Measurements from ENCODE around the gene MGAT3.

Gene MGAT3

DNA sequence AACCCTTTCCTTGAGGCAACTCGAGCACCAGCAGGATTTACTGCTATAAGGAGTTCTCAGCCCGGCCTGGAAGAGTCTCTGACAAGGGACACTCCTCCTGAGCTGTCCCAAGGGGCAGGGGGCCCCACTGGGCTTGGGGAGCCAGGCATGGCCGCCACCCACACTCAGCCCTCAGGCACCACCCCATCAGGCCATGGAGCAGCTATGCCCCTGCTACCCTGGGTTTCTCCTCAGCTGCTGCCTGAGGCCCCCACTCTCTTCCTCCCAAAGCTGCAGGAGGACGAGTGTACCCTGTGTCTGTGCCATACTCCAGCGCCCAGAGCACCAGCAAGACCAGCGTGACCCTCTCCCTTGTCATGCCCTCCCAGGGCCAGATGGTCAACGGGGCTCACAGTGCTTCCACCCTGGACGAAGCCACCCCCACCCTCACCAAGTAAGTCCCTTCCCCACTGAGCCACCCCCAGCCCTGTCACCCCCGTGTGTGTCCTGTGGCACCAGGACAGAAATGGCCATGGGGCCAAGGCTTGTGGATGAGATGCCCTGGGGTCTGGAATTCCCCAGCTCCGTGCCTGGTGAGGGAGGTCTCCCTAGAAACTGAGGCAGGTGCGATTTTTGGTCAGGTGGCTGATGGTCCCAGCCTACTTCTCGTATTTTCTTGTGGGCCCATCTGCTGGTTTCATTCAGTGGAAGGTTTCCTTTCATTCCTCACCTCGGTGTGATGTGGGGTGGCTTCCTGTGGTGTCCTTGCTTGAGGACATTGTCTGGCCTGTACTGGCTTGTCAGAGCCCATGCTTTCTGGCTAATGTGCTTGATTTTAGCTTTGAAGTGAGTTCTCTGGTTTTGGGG, 28.8 kb upstream of the MGAT3 start:
- FAIRE-seq: no peak
- DNase-seq (ENCODE audit: insufficient read length, low spot score): no peak

DNA sequence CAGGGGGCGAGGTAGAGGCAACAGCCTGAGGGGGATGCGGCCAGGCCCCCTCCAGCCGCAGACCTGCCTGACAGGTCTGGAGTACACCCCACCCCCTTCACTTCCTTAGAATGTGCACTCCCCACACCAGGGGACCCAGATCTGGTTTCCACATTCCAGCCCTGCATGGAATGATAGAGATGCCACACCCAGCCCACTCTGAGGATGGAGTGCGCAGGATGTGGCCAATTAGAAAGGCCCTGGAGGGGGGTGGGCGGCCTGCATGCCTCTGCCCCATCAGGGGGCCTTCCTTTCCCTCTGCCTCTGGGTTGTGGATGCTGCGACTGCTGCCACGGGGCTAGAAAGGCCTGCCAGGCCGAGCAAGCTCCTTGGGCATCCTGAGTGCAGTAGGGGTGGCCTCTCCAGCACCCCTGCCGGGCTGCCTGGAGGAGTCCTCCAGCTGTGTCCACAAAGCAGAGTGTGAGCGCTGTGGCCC, 28.2 kb upstream of the MGAT3 start:
- peak; percentile 13 for FAIRE-seq
- DNase-seq (ENCODE audit: insufficient read length, low spot score): peak; percentile 62

DNA sequence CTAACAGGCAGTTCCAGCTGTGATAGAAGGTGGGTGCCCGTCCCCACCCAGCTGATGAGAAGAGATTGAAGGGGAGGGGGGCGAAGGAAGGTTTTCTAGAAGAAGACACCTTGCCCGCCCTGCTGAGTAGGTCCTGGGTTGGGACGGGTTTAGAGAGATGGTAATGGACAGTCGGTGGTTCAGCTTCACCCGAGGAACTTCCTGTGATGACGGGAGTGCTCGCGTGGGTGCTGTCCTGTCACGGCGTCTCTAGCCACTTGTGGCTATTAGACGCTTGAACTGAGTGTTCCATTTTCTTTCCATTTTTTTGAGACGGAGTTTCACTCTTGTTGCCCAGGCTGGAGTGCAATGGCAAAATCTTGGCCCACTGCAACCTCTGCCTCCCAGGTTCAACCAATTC, 27.6 kb upstream of the MGAT3 start:
- no peak for FAIRE-seq
- no peak for DNase-seq (ENCODE audit: insufficient read length, low spot score)

DNA sequence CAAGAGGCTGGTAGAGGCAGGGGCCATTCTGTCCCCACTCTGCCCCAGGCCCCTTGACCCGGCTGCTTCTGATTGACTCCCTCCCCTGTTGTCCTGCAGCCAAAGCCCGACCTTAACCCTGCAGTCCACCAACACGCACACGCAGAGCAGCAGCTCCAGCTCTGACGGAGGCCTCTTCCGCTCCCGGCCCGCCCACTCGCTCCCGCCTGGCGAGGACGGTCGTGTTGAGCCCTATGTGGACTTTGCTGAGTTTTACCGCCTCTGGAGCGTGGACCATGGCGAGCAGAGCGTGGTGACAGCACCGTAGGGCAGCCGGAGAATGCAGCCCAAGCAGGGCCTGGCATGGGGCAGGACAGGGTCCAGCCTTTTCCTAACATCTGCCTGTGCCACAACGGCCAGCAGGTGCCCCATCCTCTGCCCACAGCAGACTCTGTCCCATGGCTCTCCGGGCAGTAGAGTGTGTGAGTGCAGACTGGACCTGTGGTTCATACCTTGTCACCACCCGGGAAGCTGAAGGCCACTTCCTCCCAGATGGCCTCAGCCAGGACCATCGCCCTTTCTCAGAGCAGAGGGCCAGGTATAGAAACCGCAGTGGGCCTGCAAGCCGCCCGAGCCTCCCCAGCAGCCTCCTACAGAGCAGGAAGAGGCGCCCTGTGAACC, 26.8 kb upstream of the MGAT3 start:
- no peak for DNase-seq (ENCODE audit: insufficient read length, low spot score)
- no peak for FAIRE-seq

DNA sequence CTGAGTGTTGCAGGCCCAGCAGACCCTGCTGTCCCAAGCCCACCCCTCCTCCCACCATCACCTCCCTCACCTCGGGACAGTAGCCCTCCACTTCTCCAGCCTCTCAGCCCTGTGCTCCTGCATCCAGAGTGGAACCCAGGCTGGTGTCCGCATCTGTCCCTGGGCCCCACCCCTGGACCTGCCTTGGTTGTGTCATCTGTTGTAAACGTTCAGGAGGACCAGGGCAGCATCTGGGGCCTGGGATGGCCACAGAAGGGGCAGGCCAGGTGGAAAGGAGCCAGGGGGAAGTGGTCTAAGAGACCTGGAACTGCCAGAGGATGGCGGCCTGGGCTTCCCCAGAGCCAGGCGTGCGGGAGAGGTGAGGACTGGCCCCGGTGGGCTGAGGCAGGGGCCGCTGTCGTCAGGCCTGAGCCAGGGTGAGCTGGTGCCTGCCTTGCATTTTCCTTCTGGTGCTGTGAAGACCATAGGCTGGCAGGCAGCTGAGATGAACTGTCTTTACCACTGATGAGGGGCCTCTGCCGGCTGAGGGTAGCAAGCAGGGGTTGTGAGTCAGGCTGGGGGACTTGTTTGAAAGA, 26.1 kb upstream of the MGAT3 start:
- no peak for FAIRE-seq

DNA sequence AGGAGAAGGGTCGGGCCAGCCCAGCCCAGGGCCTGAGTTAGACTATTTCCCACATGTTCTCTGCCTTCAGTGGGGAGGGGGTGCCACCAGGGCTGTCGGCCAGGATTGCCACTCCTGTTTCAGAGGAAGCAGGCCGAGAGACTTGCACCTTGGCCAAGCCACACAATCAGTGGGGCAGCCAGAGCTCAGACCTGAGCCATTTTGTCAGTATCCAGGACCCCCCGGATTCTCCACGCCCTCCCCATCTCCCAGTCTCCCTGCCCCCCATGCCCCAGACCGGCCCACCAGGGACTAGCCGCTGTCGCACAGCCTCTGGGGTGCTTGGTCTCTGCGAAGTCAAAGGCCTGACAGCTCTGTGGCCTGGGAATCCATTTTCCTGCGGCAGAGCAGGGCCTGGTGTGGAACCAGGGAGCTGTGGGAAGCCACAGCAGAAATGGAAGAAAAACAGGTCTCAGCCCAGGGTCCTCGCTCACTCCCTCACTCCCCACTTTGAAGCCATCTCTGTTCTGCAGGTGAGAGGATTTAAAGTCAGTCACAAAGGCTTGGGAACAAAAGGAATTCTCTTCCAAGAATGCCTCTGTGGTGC, 25.5 kb upstream of the MGAT3 start:
- DNase-seq (ENCODE audit: insufficient read length, low spot score) (no peak), FAIRE-seq (no peak)

More for the DNA sequence above, 26.1 kb upstream of the MGAT3 start:
- DNase-seq (ENCODE audit: insufficient read length, low spot score): no peak

DNA sequence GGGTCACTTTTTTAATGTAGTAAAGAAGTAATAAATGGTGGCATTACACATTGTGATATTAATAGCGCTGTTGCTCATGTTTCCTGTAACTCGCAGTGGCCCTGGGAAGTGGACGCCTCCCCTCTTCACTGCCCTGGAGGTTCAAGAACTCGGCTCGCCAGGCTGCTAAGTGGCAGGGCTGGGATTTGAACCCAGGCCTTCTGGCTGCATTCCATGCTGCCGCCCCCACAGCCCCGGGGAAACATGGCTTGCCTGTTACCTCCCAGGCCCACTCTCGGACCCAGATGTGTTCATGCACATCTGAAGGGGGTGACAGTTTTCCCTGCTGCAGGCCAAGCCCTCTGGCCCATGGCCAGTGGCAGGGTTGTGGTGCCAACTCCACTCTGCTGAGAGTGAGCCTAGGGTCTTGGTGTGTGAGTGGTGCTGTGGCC, 25.0 kb upstream of the MGAT3 start:
- no peak for DNase-seq (ENCODE audit: insufficient read length, low spot score)
- no peak for FAIRE-seq

DNA sequence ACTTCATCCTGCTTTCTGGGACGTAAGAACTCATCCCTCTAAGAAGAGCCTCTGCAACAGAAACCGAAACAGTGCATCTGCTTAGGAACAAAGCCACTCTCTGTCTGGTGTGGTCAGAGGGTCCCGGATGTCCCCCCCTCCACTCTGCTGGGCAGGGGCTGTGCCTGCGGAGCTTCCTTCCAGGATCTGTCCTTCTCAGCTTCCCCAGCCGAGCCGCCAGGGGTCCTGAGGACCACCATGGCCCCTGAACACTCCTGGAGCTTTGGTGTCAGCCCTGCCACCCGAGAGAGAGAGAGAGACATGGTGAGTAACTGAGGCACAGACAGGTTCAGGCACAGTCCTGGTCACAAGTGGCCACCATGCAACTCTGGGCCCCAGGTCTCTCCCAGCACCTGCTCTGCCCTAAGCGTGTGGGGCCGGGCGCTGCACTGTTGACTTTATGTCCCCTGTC, 24.4 kb upstream of the MGAT3 start:
- DNase-seq (ENCODE audit: insufficient read length, low spot score): no peak
- no peak for FAIRE-seq

DNA sequence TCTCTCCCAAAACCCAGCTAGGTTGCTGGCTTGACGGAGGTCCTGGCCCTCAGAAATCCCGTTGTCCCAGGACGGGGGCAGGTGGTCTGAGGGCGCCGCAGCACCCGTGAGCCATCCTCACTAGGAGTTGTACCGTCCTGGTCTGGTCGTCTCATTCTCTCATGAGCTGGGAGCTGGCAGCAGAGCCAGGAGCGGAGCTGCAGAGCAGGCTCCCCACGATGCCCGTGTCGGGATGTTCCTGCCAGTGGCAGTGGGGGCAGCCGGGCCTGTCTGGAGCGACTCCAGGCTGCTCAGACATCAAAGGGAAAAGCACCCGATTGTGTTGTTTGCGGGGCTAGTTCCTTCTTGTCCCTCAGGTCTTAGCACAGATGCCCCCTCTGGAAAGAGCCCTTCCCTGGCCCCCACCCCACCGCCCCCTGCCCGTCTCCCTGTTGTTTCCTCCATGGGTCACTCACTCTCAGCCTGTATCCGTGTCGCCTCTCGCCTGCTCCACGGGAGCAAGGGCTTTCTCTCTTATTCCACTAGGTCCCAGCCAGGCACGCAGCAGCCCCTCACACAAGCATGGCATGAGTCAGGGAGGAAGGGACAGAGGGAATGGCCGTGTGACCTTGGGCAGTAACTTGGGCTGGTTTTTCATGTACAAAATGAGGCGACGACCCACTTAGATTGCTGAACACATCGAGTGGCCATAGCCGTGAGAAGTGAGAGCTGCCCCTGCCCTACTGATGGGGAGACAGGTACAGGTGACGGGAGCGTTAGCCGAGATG, 23.2 kb upstream of the MGAT3 start:
- DNase-seq (ENCODE audit: insufficient read length, low spot score) (no peak), FAIRE-seq (no peak)

DNA sequence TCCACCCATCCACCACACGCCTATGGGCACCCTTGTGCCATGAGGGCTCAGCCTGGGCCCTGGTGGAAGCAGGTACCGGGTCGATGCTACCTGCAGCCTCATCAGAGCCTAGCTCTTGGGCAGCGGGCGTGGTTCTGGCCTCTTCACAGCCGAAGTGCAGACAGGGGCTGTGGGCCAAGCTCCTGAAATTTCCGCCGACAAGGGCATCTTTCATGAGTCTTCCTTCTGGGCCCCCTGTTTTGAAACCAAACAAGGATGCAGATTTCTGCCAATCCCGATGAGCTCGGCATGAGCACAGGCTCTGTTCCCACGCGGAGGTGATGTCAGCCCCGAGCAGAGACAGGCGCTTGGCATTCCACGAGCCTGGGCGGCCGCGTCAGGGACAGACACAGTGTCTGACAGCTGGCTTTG, 22.6 kb upstream of the MGAT3 start:
- no peak for DNase-seq (ENCODE audit: insufficient read length, low spot score)
- no peak for FAIRE-seq

DNA sequence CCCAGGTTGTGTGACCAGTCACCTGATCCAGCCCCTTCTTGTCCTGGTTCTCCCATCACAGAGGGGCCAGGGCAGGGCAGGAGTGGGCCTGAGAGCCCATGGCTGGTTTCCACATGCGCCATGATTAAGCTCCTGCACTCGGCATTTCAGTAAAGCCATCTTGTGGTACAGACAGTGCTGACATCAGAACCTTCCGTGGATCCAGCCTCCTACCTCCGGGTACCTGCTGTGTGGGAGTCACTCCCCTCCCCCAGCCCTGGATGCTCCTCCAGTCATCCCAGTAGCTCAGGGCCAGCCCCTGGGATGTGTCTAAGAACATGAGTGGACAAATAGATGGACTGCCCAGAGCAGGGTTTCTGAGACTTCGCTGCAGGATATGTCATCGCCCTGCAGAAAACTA, 22.1 kb upstream of the MGAT3 start:
- FAIRE-seq (no peak), DNase-seq (ENCODE audit: insufficient read length, low spot score) (no peak)

DNA sequence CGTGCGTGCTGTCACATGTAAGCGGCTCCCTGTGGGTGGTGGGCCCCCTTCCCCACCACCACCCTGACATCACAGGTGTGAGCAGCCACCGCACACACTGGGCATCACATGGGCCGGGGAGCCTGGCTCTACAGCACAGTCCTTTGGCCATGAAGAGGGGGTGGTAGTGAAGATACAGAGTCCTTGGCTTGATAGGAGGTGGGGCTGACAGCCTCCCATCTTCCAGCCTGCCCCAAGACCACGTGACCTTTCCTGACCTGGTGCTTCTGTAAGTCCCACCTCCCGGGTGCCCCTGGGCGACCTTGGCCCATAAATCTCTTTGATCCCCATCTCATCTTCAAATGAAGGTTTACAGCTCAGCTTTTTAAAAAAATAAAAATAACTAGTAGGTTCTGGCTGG, 21.2 kb upstream of the MGAT3 start:
- DNase-seq (ENCODE audit: insufficient read length, low spot score): no peak
- no peak for FAIRE-seq

DNA sequence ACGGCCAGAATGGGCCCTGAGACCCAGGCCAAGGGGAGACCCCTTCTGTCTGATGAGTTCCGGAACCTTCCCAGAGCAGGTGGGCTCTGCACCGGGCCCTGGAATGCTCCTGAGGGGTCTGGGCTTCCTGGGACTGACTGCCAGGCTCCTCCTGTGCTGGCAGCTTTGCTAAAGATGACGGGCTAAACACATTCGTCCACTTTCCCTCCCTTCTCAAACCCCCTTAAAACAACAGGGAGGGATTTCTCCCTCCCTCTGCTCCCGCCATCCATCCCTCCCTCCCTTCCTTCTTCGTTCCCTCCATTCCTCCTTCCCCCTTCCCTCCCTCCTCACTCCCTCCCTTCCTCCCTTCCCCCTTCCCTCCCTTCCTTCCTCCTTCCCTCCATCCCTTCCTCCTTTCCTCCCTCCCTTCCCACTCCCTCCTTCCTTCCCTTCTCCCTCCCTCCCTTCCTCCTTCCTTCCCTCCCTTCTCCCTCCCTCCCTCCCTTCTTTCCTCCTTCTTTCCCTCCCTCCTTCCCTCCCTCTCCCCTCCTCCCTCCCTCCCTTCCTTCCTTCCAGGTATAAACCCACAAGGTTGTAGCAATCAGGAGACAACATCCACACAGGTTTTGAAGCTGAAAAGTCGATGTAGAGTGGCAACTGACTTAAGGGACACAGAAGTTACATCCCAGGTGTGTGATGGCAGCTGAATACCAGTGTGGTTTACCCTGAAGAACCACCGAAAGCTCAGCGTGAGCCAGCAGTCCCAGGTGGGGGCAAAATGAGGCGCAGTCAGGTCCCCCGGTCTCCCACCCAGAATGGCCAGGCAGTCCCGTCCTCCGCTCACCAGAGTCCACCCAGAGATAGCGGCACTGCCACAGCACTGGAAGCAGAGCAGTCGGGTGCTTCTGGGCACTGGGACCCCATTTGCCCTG, 18.8 kb upstream of the MGAT3 start:
- FAIRE-seq (no peak), DNase-seq (ENCODE audit: insufficient read length, low spot score) (no peak)

DNA sequence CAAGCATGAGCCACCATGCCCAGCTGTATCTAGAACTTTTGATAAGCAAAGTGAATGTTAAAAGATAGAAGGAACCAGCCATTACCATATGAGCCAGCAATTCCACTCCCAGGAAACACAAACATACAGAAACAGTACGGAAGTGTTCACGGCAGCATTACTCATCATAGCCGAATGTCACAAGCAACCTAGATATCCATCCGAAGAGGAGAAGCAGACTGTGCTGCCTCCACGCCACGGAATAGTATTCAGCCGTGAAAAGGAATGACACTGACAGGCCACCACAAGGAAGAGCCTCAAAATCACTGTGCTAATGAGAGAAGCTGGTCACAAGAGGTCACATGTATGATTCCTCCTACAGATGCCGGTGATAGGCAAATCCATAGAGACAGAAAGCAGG, 17.6 kb upstream of the MGAT3 start:
- FAIRE-seq: no peak
- no peak for DNase-seq (ENCODE audit: insufficient read length, low spot score)

DNA sequence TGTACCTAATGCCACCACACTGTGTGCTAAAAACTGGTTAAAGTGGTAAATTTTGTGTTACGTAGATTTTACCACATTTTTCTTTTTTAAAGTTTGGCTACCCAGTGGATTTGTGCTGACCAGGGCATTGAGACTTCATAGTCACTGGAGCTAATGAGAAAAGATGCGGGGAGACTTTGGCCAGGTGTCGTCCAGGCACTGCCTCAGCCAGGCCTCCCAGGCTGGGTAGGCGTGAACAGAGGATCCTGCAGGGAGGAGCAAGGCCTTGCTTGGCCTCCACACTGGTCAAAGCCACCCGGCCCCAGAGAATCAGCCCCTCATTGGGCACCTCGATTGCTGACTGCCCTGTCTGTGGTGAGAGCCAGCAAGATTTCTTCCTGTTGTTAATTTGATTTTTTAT, 13.4 kb upstream of the MGAT3 start:
- no peak for FAIRE-seq
- no peak for DNase-seq (ENCODE audit: insufficient read length, low spot score)

DNA sequence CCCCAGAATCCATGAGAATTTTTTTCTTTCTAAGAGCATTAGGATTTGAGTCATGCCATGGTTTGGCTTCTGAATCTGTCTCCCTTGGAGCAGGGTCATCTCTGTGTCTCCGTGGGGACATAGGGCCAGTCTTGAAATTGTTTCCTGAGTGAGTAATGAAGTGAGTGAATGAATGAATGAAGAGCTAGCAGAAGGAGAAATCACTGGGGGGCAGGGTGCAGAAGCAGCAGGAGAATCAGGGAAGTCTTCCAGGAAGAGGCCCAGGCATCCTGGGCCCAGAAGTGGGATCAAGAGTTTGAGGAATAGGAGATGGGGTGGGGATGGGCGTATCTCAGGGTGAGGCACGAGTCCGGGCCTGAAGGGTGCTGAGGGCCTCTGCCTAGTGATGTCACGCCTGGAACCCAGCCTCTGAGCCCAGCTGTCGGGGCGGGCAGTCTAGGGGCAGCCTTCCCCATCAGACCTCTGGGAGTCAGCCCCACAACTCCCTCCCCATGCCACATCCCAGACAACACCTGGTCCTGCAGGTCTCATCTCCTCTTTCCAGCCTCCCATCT, 12.5 kb upstream of the MGAT3 start:
- no peak for FAIRE-seq

DNA sequence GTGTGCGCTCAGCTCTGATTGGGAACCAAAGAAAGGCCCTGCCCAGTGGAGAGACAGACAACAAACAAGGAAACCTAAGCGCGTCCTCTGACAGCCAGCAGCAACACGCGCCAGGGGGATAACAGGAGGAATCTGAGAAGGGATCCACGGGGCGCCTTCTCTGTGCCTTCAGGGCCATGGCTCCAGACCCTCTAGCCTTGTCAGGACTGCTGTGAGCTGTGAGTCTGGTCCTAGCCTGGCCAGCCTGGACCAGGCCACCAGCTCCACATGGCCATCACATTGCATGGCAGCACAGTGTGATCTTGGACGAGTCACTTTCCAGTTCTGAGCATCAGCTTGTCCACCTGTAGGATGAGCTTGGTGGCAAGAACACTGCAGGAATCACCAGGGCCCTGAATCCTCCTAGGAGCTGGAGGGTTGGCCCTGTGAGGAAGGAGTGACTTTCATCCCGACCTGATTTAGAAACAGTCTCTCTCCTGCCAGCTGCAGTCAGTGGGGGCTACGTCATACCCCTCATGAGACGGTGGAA, 11.8 kb upstream of the MGAT3 start:
- FAIRE-seq (no peak), DNase-seq (ENCODE audit: insufficient read length, low spot score) (no peak)

More for the DNA sequence above, 12.5 kb upstream of the MGAT3 start:
- no peak for DNase-seq (ENCODE audit: insufficient read length, low spot score)

DNA sequence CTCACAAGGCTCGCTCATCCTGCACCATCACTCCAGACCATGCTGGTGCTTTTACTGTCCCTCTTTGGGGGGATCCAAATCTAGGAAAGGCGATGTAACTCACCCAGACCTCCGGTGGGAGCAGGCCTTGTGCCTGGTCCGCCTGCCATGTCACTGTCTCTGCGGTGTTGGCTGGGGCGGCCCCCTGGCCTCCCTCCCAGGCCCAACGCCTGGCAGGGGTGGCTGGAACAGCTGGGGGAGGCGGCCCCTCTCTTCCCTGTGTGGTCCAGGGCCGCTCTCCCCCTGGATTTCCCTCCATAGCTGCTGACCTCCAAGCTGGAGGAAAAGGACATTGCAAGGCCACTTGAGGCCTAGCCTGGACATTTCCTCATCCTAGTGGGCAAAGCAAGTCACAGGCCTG, 11.1 kb upstream of the MGAT3 start:
- FAIRE-seq: no peak
- DNase-seq (ENCODE audit: insufficient read length, low spot score): no peak

DNA sequence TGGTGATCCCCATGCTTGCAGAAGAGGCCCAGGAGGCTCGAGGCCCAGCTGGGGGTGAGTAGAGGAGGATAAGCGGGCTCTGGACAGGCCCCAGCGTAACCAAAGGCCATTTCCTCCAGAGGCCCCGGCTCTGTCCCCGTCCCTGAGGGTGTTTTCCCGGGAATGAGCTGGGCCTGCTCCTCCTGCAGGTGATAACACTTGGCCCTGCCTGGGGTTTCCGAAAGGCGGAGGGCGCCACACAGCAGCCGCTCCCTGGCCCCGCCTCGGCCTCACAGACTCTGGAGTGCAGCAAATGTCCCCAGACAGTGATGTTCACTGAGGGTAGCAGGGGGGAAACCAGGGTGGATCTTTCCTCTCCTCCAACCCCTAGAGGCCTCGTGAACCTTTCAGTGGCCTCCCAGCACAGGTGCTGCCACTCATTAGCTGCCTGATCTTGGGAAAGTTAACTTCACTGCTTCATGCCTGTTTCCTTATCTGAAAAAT, 10.5 kb upstream of the MGAT3 start:
- FAIRE-seq: no peak
- DNase-seq (ENCODE audit: insufficient read length, low spot score): no peak

Data from HTR-8/SVneo (cell line).